Measurements from ENCODE around the gene GNG8. TPM values are rescaled to one million over a fixed set of nuclear protein-coding genes. Genes with fewer than 3 reads are reported as not detected.

Gene GNG8
- total and polyA plus RNA-seq, 2 donors (not counting 1 experiment from before 2014, with no cell fraction given): 6.7 TPM; not detected in 1

DNA sequence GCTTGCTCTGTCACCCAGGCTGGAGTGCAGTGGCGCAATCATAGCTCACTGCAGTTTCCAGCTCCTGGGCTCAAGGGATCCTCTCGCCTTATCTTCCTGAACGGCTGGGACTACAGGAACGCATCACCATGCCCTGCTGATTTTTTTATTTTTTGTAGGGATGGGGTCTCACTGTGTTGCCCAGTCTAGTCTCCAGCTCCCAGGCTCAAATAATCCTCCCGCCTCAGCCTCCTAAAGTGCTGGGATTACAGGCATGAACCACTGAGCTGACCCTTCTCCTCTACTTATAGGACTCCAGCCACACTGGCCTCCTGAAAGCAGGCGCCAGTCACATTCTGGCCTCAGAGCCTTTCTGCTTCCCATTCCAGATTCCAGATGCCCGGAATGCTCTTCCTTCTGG is 14.4 kb upstream of the GNG8 start:
- intact Hi-C loops (cut with micrococcal nuclease): no loop called here
- H3K79me2 ChIP-seq (ENCODE audit: control insufficient read depth, insufficient read depth, low read length): no peaks in the 10 kb centered on the region
- CTCF ChIA-PET: no interaction called here
- Mint-ChIP-seq H3K4me1 (peaks cover 8% of the 10 kb centered on the region), H3K27ac (no peak overlapping the region), H3K4me3 (no peak overlapping the region), H3K9me3 (ENCODE audit: insufficient read depth) (no peaks in the 10 kb centered on the region), H3K27me3 (peaks cover 59% of the 10 kb centered on the region)
- H2AFZ ChIP-seq (ENCODE audit: insufficient read depth, low read depth, low read length, poor library complexity, severe bottlenecking): no peak overlapping the region
- peaks cover 0 to 26% (median 14%) of the 10 kb centered on the region in 3 donors for H3K9me3 ChIP-seq (ENCODE audit: control extremely low read depth in 1 of 3, control insufficient read depth in 2 of 3, insufficient read depth in 1 of 3, low read length in 2 of 3)
- H3K4me1 ChIP-seq (ENCODE audit: control insufficient read depth in 2 of 2, insufficient read depth in 2 of 2, low read length in 2 of 2): peaks cover 8 to 9% of the 10 kb centered on the region in 2 donors
- H3K36me3 ChIP-seq (replicated peaks in 1 of 2; ENCODE audit: control extremely low read depth in 1 of 2, control insufficient read depth in 1 of 2, extremely low read depth in 1 of 2, insufficient read depth in 2 of 2, low read length in 1 of 2): no peaks in the 10 kb centered on the region
- ATAC-seq (ENCODE audit: low read depth): no peak
- H3K4me2 ChIP-seq (replicated peaks; ENCODE audit: low read depth, low read length, poor library complexity, severe bottlenecking): no peak overlapping the region
- H3K27ac ChIP-seq (ENCODE audit: low read length in 2 of 2): no peak overlapping the region
- no peak overlapping the region for H3K4me3 ChIP-seq (ENCODE audit: control extremely low read depth in 1 of 5, extremely low read depth in 1 of 5, insufficient read depth in 1 of 5, low read depth in 2 of 5, low read length in 4 of 5)
- POLR2A ChIA-PET: no interaction called here
- no peaks in the 10 kb centered on the region for H4K20me1 ChIP-seq (ENCODE audit: control insufficient read depth, insufficient read depth, low read length, poor library complexity, severe bottlenecking)
- no peak for TF ChIP-seq EZH2 (IDR thresholded peaks at IDR 0.05; ENCODE audit: borderline replicate concordance, insufficient read depth, low read depth, low read length, poor library complexity, severe bottlenecking)
- TF ChIP-seq, protein P1, sequence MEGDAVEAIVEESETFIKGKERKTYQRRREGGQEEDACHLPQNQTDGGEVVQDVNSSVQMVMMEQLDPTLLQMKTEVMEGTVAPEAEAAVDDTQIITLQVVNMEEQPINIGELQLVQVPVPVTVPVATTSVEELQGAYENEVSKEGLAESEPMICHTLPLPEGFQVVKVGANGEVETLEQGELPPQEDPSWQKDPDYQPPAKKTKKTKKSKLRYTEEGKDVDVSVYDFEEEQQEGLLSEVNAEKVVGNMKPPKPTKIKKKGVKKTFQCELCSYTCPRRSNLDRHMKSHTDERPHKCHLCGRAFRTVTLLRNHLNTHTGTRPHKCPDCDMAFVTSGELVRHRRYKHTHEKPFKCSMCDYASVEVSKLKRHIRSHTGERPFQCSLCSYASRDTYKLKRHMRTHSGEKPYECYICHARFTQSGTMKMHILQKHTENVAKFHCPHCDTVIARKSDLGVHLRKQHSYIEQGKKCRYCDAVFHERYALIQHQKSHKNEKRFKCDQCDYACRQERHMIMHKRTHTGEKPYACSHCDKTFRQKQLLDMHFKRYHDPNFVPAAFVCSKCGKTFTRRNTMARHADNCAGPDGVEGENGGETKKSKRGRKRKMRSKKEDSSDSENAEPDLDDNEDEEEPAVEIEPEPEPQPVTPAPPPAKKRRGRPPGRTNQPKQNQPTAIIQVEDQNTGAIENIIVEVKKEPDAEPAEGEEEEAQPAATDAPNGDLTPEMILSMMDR (IDR thresholded peaks at IDR 0.05): no peak
- peaks cover 0 to 58% (median 24%) of the 10 kb centered on the region in 4 experiments for H3K27me3 ChIP-seq (replicated peaks in 1 of 4; ENCODE audit: control extremely low read depth in 1 of 4, control insufficient read depth in 3 of 4, insufficient read depth in 4 of 4, low read length in 3 of 4)
- 98% methylated on average over 4 of the region's 7 CpGs for whole genome bisulfite sequencing (ENCODE audit: insufficient coverage)
- DNase-seq: no peak
- no peak overlapping the region for H3K9ac ChIP-seq (ENCODE audit: low read length)

DNA sequence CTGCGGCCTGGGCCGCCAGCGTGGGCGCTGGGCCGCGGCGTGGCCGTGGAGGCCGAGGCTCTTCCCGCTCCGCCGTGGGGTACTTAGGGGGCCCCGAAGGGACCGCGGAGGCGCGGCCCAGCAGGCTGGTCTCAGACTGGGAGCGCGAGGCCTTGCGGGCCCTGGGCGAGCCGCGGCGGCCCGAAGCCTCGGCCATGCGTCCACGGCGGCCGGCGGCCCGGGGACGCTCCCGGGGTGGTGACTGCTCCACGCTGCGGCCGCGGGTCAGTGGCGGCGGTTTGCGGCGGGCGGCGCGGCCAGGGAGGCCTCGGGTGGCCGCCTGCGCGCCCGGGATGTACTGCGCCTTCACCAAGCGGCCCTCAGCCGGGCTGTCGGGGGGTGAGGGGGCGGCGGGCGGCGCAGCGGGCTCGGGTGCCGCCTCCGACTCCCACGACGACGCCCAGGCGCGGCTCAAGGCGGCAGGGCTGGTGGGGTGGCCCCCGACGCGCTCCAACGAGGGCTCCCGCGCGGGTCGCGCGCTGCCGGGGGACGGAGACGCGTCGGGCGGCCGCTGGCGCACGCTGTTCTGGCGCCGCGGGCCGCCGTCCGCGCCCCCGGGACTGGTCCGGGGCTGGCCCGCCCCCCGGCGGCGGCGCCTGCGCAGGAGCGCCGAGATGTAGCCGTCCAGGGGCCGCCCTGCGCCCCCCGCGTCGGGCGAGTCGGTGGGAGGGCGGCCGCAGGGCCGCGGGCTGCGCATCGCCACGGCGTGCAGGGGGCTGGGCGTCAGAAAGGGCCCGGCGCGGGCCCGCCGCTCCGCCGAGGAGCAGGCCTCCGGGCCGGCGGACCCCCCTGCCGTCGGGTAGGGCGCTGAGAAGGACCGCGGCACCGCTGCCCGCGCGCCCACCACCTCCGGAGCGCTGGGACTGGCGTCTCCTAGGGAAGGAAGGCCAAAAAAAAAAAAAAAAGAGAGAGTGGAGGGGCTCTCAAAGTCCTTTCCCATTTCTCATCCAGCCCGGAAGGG is 13.3 kb upstream of the GNG8 start:
- no peak overlapping the region for H3K27ac Mint-ChIP-seq
- peaks cover 6 to 8% of the 10 kb centered on the region in 2 donors for H3K4me1 ChIP-seq (ENCODE audit: control insufficient read depth in 2 of 2, insufficient read depth in 2 of 2, low read length in 2 of 2)
- no peak overlapping the region for H3K4me3 Mint-ChIP-seq
- H3K27ac ChIP-seq (ENCODE audit: low read length in 2 of 2): no peak overlapping the region
- H2AFZ ChIP-seq (ENCODE audit: insufficient read depth, low read depth, low read length, poor library complexity, severe bottlenecking): no peak overlapping the region
- no peaks in the 10 kb centered on the region for H3K9me3 Mint-ChIP-seq (ENCODE audit: insufficient read depth)
- ChIA-PET CTCF (no interaction called here), POLR2A (no interaction called here)
- H4K20me1 ChIP-seq (ENCODE audit: control insufficient read depth, insufficient read depth, low read length, poor library complexity, severe bottlenecking): no peaks in the 10 kb centered on the region
- no peak overlapping the region for H3K4me3 ChIP-seq (ENCODE audit: control extremely low read depth in 1 of 5, extremely low read depth in 1 of 5, insufficient read depth in 1 of 5, low read depth in 2 of 5, low read length in 4 of 5)
- H3K27me3 ChIP-seq (replicated peaks in 1 of 4; ENCODE audit: control extremely low read depth in 1 of 4, control insufficient read depth in 3 of 4, insufficient read depth in 4 of 4, low read length in 3 of 4): peaks cover 0 to 61% (median 24%) of the 10 kb centered on the region in 4 experiments
- no peaks in the 10 kb centered on the region for H3K79me2 ChIP-seq (ENCODE audit: control insufficient read depth, insufficient read depth, low read length)
- H3K9ac ChIP-seq (ENCODE audit: low read length): no peak overlapping the region
- peaks cover 57% of the 10 kb centered on the region for H3K27me3 Mint-ChIP-seq
- intact Hi-C loops (cut with micrococcal nuclease): no loop called here
- TF ChIP-seq, protein P1 (IDR thresholded peaks at IDR 0.05): no peak
- no peak for TF ChIP-seq EZH2 (IDR thresholded peaks at IDR 0.05; ENCODE audit: borderline replicate concordance, insufficient read depth, low read depth, low read length, poor library complexity, severe bottlenecking)
- H3K4me2 ChIP-seq (replicated peaks; ENCODE audit: low read depth, low read length, poor library complexity, severe bottlenecking): no peak overlapping the region
- WGBS (ENCODE audit: insufficient coverage): 29% methylated on average over 144 of the region's 144 CpGs
- DNase-seq: no peak
- H3K36me3 ChIP-seq (replicated peaks in 1 of 2; ENCODE audit: control extremely low read depth in 1 of 2, control insufficient read depth in 1 of 2, extremely low read depth in 1 of 2, insufficient read depth in 2 of 2, low read length in 1 of 2): no peaks in the 10 kb centered on the region
- peaks cover 0 to 26% (median 14%) of the 10 kb centered on the region in 3 donors for H3K9me3 ChIP-seq (ENCODE audit: control extremely low read depth in 1 of 3, control insufficient read depth in 2 of 3, insufficient read depth in 1 of 3, low read length in 2 of 3)
- peaks cover 8% of the 10 kb centered on the region for H3K4me1 Mint-ChIP-seq
- ATAC-seq (ENCODE audit: low read depth): no peak

Measured in B cell (primary cell).